Activated naive CD8-positive, alpha-beta T cell treated with anti-CD3 and anti-CD28 coated beads for 36 hours (primary cell): ENCODE data around the gene KIF2A. TPM values are rescaled to one million over a fixed set of nuclear protein-coding genes. Genes with fewer than 3 reads are reported as not detected.

Source experiments
- DNase-seq: peaks from one replicate; pipeline ENCODE4 v3.0.0; 2021
- H3K27ac Mint-ChIP-seq: one replicate; pipeline ENCODE4 v1.8.0; 2022; ENCODE audit warnings: mild to moderate bottlenecking, moderate library complexity, mixed read lengths
- H3K27me3 Mint-ChIP-seq: one replicate; pipeline ENCODE4 v1.8.0; 2022; ENCODE audit warnings: mild to moderate bottlenecking, mixed read lengths
- H3K36me3 Mint-ChIP-seq: one replicate; pipeline ENCODE4 v1.8.0; 2021; ENCODE audit warnings: mild to moderate bottlenecking, mixed read lengths
- H3K4me1 Mint-ChIP-seq: one replicate; pipeline ENCODE4 v1.8.0; 2021; ENCODE audit warnings: mixed read lengths
- H3K4me3 Mint-ChIP-seq: one replicate; pipeline ENCODE4 v1.8.0; 2022; ENCODE audit warnings: mild to moderate bottlenecking, moderate library complexity, mixed read lengths
- H3K9me3 Mint-ChIP-seq: one replicate; pipeline ENCODE4 v1.8.0; 2022; ENCODE audit warnings: mixed read lengths
- total RNA-seq, 2 experiments: library from RNA; stranded (reverse); gene quantifications; one replicate each; pipeline ENCODE4 v1.2.3, GENCODE V29; 2021

Gene KIF2A
- total RNA-seq = 100 to 1,000 TPM; 164 to 175 TPM

DNA sequence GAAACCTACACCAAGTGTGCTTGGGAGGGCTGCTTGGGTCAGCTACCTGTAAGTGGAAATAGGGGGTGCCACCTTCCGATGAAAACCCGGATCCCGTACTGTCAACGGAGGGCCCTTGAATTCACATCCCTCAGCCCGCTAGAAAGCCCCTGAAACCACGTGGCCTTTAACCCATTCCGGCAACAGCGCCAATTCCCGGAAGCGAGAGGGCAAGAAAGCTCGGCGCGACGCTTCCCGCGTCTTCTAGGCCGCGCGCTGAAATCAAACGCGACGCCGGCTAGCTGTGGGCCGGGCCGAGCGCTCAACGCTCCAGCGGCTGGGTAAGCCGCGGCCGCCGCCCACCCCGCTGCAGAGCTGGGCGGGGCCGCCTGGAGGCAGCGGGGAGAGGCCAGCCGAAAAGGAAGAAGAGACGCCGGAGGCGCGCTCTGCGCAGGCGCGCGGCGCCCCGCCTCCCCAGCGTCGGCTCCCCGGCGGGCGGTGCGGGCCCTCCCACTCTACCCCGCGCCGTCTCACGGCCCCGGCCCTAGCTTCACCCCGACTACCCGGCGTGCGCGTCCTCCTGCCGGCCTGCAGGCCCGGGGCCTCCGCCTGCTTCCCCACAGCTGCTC, at the start of gene KIF2A:
Gene KIF2A (plus strand): TSS at position 492 of the 608 bp plus-strand sequence. CDS start 267 bp downstream, outside the sequence.
- peak within 1 kb of the TSS; percentile 99 for H3K27ac Mint-ChIP-seq
- no peaks in the 10 kb centered on the region for H3K27me3 Mint-ChIP-seq
- peak within 1 kb of the TSS; percentile 91 for H3K4me3 Mint-ChIP-seq
- peaks cover 47% of the 10 kb centered on the region for H3K4me1 Mint-ChIP-seq
- no peaks in the 10 kb centered on the region for H3K9me3 Mint-ChIP-seq
- H3K36me3 Mint-ChIP-seq = peaks cover 41% of the 10 kb centered on the region
- DNase-seq = peak; percentile 98

DNA sequence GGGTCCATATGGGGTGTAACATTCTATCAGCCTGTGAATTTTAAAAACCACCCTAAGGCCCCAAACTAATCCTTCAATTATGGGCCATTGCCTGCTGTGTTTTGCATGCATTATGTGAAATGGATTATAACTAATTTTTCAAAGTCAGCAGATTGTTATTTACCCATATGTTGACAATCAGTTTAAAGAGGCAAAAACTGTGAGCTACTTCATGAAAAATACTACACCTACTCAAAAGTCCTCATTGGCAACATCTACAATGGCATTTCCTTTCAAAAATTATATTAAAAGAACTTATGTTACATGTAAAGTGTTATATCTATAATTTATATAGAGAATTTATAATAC, 49.0 kb upstream of the KIF2A start:
- Mint-ChIP-seq H3K36me3 (peaks cover 44% of the 10 kb centered on the region), H3K9me3 (peaks cover 24% of the 10 kb centered on the region), H3K4me3 (peak overlapping the region; percentile 69), H3K4me1 (peaks cover 59% of the 10 kb centered on the region), H3K27me3 (no peaks in the 10 kb centered on the region), H3K27ac (peak overlapping the region; percentile 91)
- DNase-seq = no peak

DNA sequence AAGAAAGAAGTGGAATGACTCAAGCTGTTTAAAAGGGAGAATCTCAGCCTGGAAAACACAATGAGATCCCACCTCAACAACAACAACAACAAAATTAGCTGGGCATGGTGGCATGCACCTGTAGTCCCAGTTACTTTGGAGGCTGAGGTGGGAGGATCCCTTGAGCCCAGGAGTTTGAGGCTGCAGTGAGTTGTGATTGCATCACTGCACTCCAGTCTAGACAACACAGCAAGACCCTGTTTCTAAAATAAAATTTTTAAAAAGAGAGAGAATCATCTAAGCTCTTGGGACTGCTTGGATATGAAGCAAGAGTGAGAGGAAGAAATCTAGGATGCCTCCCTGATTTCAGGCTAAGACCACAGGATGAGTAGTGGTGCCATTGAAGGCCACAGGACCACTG, 47.4 kb upstream of the KIF2A start:
- no peak for DNase-seq
- Mint-ChIP-seq H3K36me3 (peaks cover 30% of the 10 kb centered on the region), H3K27me3 (no peaks in the 10 kb centered on the region), H3K9me3 (peaks cover 11% of the 10 kb centered on the region), H3K4me3 (no peak overlapping the region), H3K27ac (no peak overlapping the region), H3K4me1 (peaks cover 60% of the 10 kb centered on the region)

DNA sequence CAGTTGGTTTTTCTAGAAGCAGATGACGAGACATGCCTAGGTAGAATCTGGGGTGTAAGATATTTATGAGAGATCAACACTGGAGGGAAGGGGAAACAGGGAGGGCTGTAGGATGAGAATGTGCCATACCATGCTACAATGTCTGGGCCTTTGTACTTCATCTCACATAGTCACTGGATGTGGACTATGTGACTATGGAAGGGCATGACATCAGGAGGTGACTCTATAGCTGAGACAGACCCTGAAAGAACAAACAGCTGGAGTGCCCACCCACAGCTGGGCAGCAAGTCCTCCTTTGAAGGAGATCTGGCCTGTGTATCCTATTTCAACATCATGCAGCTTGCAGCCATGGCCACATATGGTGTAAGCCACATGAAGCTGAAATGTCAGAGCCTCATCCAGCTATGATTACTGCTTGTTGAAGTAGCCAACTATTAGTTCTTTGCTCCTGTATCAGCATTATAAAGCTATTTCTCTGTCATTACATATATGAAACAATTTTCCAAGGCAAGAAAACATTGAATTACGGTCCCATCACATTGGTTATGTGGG, 46.2 kb upstream of the KIF2A start:
- DNase-seq = no peak
- H3K4me3 Mint-ChIP-seq = no peak overlapping the region
- peaks cover 56% of the 10 kb centered on the region for H3K4me1 Mint-ChIP-seq
- peaks cover 5% of the 10 kb centered on the region for H3K9me3 Mint-ChIP-seq
- H3K27me3 Mint-ChIP-seq = no peaks in the 10 kb centered on the region
- H3K36me3 Mint-ChIP-seq = peaks cover 21% of the 10 kb centered on the region
- peak overlapping the region; percentile 7 for H3K27ac Mint-ChIP-seq

DNA sequence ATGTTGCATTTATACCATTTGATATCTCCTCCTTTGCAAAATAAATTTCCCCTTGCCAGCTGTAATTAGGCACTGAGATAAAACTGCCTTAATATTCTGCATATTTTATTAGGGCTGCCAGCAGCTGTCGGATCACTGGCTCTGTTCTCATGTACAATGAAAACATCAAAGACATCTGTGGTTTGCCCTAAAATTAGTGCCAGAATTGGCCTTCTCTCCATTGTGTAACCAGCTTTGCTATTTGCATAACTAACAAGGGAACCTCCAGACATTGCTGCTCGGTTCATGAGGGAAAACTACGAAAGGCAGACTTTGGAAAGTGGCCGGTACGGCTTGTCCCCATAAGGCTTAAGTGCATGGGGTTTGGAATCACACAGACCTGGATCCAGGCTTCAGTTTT, 45.5 kb upstream of the KIF2A start:
- Mint-ChIP-seq H3K4me1 (peaks cover 50% of the 10 kb centered on the region), H3K36me3 (peaks cover 17% of the 10 kb centered on the region), H3K27me3 (no peaks in the 10 kb centered on the region), H3K27ac (no peak overlapping the region), H3K4me3 (no peak overlapping the region), H3K9me3 (peaks cover 5% of the 10 kb centered on the region)
- no peak for DNase-seq

DNA sequence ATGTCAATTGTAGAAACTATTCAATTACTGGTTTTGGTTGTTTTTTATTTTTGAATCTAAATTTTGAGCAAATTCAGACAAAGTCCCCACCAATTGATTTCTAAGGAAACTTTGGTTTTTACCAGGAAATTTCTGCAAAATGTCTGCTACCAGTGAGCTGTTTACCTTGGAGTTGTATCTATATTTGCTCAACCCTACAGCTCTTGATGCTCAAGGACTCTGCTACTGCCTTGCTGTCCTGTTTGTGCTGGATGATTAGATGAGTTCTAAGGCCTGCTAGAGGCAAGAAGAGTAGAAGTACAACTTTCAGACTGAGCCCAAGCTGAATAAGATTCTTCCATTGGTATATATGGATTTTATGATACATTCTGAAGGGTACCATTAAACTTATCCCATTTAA, 42.6 kb upstream of the KIF2A start:
- peaks cover 13% of the 10 kb centered on the region for H3K36me3 Mint-ChIP-seq
- H3K27me3 Mint-ChIP-seq = no peaks in the 10 kb centered on the region
- no peak for DNase-seq
- H3K4me1 Mint-ChIP-seq = peaks cover 36% of the 10 kb centered on the region
- H3K9me3 Mint-ChIP-seq = peaks cover 4% of the 10 kb centered on the region
- H3K4me3 Mint-ChIP-seq = no peak overlapping the region
- no peak overlapping the region for H3K27ac Mint-ChIP-seq

DNA sequence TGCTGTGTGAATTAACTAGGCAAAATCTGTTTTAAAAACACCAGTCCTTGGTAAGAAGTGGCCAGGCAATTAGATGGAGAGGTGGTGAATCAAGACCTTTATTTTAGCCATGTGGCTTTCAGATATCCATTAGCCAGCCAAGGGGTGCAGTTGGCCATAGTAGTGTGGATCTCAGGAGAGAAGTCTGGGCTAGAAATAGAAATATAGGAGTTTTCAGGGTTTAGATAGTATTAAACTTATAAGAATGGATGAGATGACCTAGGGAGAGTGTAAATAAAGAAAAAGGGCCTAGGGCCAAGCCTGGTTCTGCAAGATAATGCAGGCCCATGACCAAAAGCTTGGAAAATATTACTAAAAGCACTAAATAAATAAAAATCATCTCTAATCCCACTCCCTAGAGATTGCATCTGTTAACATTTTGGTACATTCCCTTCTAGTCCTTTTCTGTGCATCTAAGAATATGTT, 40.3 kb upstream of the KIF2A start:
- Mint-ChIP-seq H3K9me3 (no peaks in the 10 kb centered on the region), H3K27ac (no peak overlapping the region)
- DNase-seq = no peak

DNA sequence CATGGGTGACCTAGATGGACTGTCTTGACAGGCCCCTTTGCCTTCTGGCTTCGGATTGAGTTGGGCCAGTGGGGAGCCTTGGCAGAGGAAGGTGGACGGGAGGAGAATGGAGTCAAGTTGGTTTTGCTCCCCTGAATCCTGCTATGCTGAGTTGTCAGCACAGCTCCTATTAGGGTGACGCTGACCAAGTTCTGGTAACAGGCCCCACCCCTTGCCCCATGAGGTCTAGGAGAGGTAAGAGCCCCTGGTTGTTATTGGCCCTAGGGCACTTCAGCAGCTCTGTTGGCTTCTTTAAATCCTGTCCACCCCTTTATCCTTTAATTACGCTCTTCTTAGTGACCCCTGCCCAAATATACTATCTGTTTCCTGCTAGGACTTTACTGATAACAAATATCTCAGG, 39.4 kb upstream of the KIF2A start:
- no peak for DNase-seq
- H3K4me1 Mint-ChIP-seq = peaks cover 24% of the 10 kb centered on the region
- H3K27me3 Mint-ChIP-seq = no peaks in the 10 kb centered on the region
- no peak overlapping the region for H3K27ac Mint-ChIP-seq
- H3K9me3 Mint-ChIP-seq = no peaks in the 10 kb centered on the region
- no peak overlapping the region for H3K4me3 Mint-ChIP-seq
- no peaks in the 10 kb centered on the region for H3K36me3 Mint-ChIP-seq

More for the DNA sequence above, 40.3 kb upstream of the KIF2A start:
- Mint-ChIP-seq H3K36me3 (peaks cover 3% of the 10 kb centered on the region), H3K4me3 (no peak overlapping the region), H3K4me1 (peaks cover 26% of the 10 kb centered on the region), H3K27me3 (no peaks in the 10 kb centered on the region)

- DNase-seq = no peak
- H3K27me3 Mint-ChIP-seq = no peaks in the 10 kb centered on the region
- H3K27ac Mint-ChIP-seq = no peak overlapping the region
- no peaks in the 10 kb centered on the region for H3K36me3 Mint-ChIP-seq
- peaks cover 26% of the 10 kb centered on the region for H3K4me1 Mint-ChIP-seq
- H3K4me3 Mint-ChIP-seq = no peak overlapping the region
- H3K9me3 Mint-ChIP-seq = peaks cover 5% of the 10 kb centered on the region
Measured at GRCh38 chr5:62268234-62268633, 37.8 kb upstream of the KIF2A start.

GRCh38 chr5:62268792-62269191, 37.2 kb upstream of the KIF2A start:
- peaks cover 23% of the 10 kb centered on the region for H3K4me1 Mint-ChIP-seq
- no peak overlapping the region for H3K4me3 Mint-ChIP-seq
- no peaks in the 10 kb centered on the region for H3K27me3 Mint-ChIP-seq
- DNase-seq = no peak
- peaks cover 5% of the 10 kb centered on the region for H3K9me3 Mint-ChIP-seq
- no peak overlapping the region for H3K27ac Mint-ChIP-seq
- no peaks in the 10 kb centered on the region for H3K36me3 Mint-ChIP-seq

DNA sequence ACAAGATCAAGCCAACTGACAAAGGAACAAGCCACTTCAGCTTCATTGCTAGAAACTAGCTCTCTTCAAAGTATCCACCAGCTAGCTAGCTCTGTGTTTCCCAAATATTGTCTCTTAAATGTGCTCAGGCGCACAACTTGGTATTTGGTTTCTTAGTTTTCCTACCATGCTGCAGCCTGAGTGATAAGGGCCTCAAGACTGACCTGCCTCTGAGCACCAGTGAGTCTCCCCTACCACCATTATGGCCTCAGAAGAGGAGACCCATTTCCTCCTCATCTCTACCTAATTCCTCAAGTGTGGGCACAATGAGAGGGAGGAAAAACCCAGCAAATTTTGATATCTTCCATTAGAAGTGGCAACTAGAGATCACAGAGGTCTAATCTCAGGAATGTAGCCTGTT, 34.6 kb upstream of the KIF2A start:
- DNase-seq = no peak
- H3K4me3 Mint-ChIP-seq = no peak overlapping the region
- no peak overlapping the region for H3K27ac Mint-ChIP-seq
- H3K4me1 Mint-ChIP-seq = peaks cover 25% of the 10 kb centered on the region
- H3K36me3 Mint-ChIP-seq = no peaks in the 10 kb centered on the region
- peaks cover 5% of the 10 kb centered on the region for H3K9me3 Mint-ChIP-seq
- H3K27me3 Mint-ChIP-seq = no peaks in the 10 kb centered on the region

GRCh38 chr5:62271870-62272269, 34.1 kb upstream of the KIF2A start:
- H3K4me1 Mint-ChIP-seq = peaks cover 26% of the 10 kb centered on the region
- no peaks in the 10 kb centered on the region for H3K36me3 Mint-ChIP-seq
- H3K27ac Mint-ChIP-seq = no peak overlapping the region
- H3K4me3 Mint-ChIP-seq = no peak overlapping the region
- H3K9me3 Mint-ChIP-seq = peaks cover 5% of the 10 kb centered on the region
- H3K27me3 Mint-ChIP-seq = no peaks in the 10 kb centered on the region
- DNase-seq = no peak

DNA sequence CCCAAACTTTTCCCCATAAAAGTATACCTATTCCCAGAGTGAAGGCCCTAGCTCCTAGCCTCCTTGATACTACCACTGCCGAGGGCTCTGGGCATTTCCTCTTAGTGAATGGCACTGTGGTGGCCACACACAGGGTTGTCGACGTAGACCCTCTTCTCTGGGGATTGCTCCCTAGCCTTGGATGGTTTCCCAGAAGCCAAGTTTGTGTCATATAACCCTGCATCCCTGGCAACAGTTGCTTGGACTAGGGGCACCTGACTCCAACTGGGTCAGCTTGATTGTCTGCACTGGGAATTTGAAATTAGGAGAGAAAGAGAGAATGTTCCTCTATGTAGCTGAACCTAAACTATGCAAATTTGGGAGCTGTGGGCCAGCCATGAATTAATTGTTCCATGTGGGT, 32.3 kb upstream of the KIF2A start:
- peaks cover 5% of the 10 kb centered on the region for H3K9me3 Mint-ChIP-seq
- no peaks in the 10 kb centered on the region for H3K27me3 Mint-ChIP-seq
- no peak for DNase-seq
- no peaks in the 10 kb centered on the region for H3K36me3 Mint-ChIP-seq
- H3K27ac Mint-ChIP-seq = no peak overlapping the region
- peaks cover 27% of the 10 kb centered on the region for H3K4me1 Mint-ChIP-seq
- H3K4me3 Mint-ChIP-seq = no peak overlapping the region

DNA sequence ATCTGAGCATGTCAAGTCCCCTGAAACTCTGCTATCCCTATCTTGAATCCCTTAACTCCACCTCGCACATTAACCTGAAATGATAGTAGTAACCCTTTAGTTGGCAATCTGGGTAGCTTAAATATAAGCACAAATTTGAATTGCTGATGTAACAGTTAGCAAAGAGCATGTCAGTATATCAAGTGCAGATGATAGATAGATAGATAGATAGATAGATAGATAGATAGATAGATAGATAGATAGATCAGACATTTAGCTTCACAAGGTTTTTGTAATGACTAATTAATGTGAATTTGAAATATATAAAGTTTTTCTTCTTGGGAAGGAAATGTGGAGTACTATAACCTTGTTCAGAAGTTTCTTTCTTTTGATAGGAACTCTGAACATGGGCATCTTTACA, 30.4 kb upstream of the KIF2A start:
- no peak for DNase-seq
- Mint-ChIP-seq H3K27ac (no peak overlapping the region), H3K36me3 (no peaks in the 10 kb centered on the region), H3K27me3 (no peaks in the 10 kb centered on the region), H3K4me1 (peaks cover 23% of the 10 kb centered on the region), H3K4me3 (no peak overlapping the region), H3K9me3 (peaks cover 5% of the 10 kb centered on the region)

- Mint-ChIP-seq H3K27ac (no peak overlapping the region), H3K27me3 (no peaks in the 10 kb centered on the region), H3K4me3 (no peak overlapping the region), H3K9me3 (peaks cover 13% of the 10 kb centered on the region), H3K4me1 (peaks cover 36% of the 10 kb centered on the region), H3K36me3 (peaks cover 20% of the 10 kb centered on the region)
- no peak for DNase-seq
Measured at GRCh38 chr5:62281411-62281810, 24.6 kb upstream of the KIF2A start.

DNA sequence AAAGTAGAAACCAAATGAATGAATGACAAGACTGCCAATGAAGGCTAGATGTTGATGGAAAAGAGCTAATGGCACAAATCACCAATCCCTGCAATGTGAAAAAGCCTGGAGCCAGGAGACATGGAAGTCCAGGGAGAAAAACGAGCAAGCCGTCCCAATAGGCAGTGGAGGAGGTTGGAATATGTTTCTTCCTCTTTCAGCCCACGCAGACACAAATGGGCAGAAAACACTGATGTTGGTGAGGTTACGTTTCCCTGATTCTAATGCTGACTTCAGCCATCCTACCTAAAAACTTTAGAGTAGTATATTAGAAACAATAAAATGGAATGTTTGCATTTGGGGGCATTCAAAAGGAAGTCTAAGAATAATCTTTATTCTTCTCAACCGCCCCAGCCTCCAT, 23.9 kb upstream of the KIF2A start:
- Mint-ChIP-seq H3K27ac (no peak overlapping the region), H3K9me3 (peaks cover 18% of the 10 kb centered on the region), H3K4me1 (peaks cover 39% of the 10 kb centered on the region), H3K27me3 (no peaks in the 10 kb centered on the region), H3K4me3 (no peak overlapping the region), H3K36me3 (peaks cover 26% of the 10 kb centered on the region)
- DNase-seq = no peak
